ENCODE data around the gene C1orf159. TPM values are rescaled to one million over a fixed set of nuclear protein-coding genes. Genes with fewer than 3 reads are reported as not detected.
A peak's percentile ranks its signal among the peaks of the same experiment; 100 is the strongest.

C1orf159 gene
- total and polyA plus RNA-seq, 9 of the 15 experiments (the other 6 are each of a cell fraction or from before 2014, with no cell fraction given) = 0.28 to 54.9 (median 10.6) TPM

DNA sequence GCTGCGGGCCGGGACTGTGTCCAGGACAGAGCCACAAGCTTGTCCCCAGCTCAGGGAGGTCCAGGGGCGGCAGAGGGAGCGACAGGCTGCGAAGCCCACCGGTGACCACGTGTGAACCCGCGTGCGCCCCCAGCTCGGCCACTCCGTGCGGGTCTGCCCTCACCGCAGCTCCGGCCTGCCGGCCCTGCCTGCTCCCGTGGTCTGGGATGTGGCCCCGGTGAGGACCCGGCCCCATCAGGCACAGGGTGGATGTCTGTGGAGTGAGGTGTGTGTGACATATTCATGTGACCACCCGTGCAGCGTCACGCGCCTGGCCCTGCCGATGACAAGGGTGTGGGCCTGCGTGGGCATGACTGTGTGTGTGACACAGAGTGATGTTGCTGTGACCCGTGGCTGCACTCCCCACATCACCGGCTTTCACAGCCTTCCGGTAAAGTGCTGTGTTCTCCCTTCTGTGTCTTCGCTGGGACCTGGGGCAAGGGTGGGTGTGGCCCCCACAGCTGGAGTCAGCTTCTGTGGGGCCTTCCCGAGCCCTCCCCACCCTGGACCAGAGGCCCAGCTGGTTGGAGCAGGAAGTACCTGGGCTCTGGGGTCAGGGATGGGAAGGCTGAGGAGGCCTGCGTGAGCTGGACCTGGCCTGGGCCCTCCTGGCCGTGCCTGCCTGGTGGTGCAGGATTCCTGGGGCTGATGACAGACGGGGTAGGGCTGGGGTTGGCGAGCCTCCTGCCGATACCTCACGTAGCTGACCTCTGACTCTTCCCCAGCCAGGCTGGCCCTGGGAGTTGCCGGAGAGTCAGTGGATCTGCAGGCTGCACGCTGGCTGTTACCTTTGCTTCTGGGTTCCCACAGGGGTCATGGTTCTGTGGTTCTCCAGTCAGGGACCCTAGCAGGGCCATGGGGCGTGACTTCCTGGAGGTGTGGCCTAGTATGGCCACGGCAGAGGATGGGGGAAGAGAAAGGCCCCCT is 45.9 kb downstream of the C1orf159 start:
- H3K4me2 ChIP-seq (ENCODE audit: insufficient read depth, low read length) = peak overlapping the region; percentile 81
- ATAC-seq (peak; percentile 6), DNase-seq (ENCODE audit: extremely low read depth in 1 of 4, low spot score in 3 of 4) (peak; percentile 46 to 60 (median 52)), FAIRE-seq (peak; percentile 65)
- H3K4me1 ChIP-seq (replicated peaks in 1 of 2; ENCODE audit: control insufficient read depth in 2 of 2, insufficient read depth in 2 of 2, low read length in 2 of 2) = peaks cover 19 to 91% of the 10 kb centered on the region in 2 experiments; a peak in 4 of 5 replicates
- peaks cover 7% of the 10 kb centered on the region; the same call in 1 of the 2 replicates for H4K20me1 ChIP-seq (replicated peaks; ENCODE audit: control insufficient read depth, insufficient read depth, low read length)
- ChIA-PET POLR2A (interaction anchor here (0.7 to 1.0 kb wide), 2 partner anchors 9 to 11 kb away, joined by 3 to 4 read pairs; no protein-coding TSS in a partner anchor), CTCF (ENCODE audit: low intra/inter-chr PET ratio) (no interaction called here)
- no TSS peak for BruUV-seq (replicated peaks)
- peaks cover 2 to 11% of the 10 kb centered on the region in 2 experiments; a peak in 2 of 5 replicates for H3K27me3 ChIP-seq (ENCODE audit: control insufficient read depth in 2 of 2, insufficient read depth in 2 of 2, low read length in 2 of 2)
- H3K9me1 ChIP-seq (ENCODE audit: control insufficient read depth, insufficient read depth, low read length) = peaks cover 4% of the 10 kb centered on the region
- no peak overlapping the region for H3K27ac ChIP-seq (ENCODE audit: extremely low read depth, low read depth, low read length)
- in situ Hi-C loops (cut with MboI) = loop anchor here (10.0 kb wide), 1 partner anchor 85 kb away; the partner anchor contains the start of gene PERM1
- peak overlapping the region; percentile 14 to 88; a peak in 3 of 4 replicates for H3K9ac ChIP-seq (ENCODE audit: insufficient read depth in 1 of 2, low read depth in 2 of 2, low read length in 2 of 2)
- H3K79me2 ChIP-seq (ENCODE audit: control insufficient read depth, insufficient read depth, low read length) = no peaks in the 10 kb centered on the region
- intact Hi-C loops (cut with micrococcal nuclease) = no loop called here
- H3K36me3 ChIP-seq (ENCODE audit: control insufficient read depth, insufficient read depth, low read length) = no peaks in the 10 kb centered on the region
- H3K9me3 ChIP-seq (replicated peaks; ENCODE audit: control insufficient read depth, insufficient read depth, low read depth, low read length) = no peaks in the 10 kb centered on the region
- peak overlapping the region; percentile 96 for H2AFZ ChIP-seq (ENCODE audit: low read depth, low read length)
- H3K4me3 ChIP-seq = peak overlapping the region; percentile 48
- WGBS (ENCODE audit: insufficient coverage, low coverage, missing lambda C conversion rate) = 17% methylated on average over 33 of the region's 40 CpGs
- TF ChIP-seq ZNF347 (CRISPR knock-in tag; IDR thresholded peaks at IDR 0.05; ENCODE audit: low read depth) = no peak
- no peak for TF ChIP-seq NELFE (IDR thresholded peaks at IDR 0.05; ENCODE audit: insufficient read depth, insufficient read length)
- TF ChIP-seq L3MBTL2 (IDR thresholded peaks at IDR 0.05) = peak; percentile 23; the same call in 1 of the 2 replicates
- TF ChIP-seq SP1 (CRISPR knock-in tag; IDR thresholded peaks at IDR 0.05) = peak; percentile 27; the same call in 1 of the 2 replicates
- TF ChIP-seq MCM2 (IDR thresholded peaks at IDR 0.05; ENCODE audit: low read depth) = no peak
- TF ChIP-seq, protein P1, sequence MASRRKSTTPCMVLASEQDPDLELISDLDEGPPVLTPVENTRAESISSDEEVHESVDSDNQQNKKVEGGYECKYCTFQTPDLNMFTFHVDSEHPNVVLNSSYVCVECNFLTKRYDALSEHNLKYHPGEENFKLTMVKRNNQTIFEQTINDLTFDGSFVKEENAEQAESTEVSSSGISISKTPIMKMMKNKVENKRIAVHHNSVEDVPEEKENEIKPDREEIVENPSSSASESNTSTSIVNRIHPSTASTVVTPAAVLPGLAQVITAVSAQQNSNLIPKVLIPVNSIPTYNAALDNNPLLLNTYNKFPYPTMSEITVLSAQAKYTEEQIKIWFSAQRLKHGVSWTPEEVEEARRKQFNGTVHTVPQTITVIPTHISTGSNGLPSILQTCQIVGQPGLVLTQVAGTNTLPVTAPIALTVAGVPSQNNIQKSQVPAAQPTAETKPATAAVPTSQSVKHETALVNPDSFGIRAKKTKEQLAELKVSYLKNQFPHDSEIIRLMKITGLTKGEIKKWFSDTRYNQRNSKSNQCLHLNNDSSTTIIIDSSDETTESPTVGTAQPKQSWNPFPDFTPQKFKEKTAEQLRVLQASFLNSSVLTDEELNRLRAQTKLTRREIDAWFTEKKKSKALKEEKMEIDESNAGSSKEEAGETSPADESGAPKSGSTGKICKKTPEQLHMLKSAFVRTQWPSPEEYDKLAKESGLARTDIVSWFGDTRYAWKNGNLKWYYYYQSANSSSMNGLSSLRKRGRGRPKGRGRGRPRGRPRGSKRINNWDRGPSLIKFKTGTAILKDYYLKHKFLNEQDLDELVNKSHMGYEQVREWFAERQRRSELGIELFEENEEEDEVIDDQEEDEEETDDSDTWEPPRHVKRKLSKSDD (conservative IDR thresholded peaks at IDR 0.05; ENCODE audit: low read length) = no peak
- no peak for TF ChIP-seq ZC3H11A (IDR thresholded peaks at IDR 0.05; ENCODE audit: low read depth, low read length)
- TF ChIP-seq, protein P2, sequence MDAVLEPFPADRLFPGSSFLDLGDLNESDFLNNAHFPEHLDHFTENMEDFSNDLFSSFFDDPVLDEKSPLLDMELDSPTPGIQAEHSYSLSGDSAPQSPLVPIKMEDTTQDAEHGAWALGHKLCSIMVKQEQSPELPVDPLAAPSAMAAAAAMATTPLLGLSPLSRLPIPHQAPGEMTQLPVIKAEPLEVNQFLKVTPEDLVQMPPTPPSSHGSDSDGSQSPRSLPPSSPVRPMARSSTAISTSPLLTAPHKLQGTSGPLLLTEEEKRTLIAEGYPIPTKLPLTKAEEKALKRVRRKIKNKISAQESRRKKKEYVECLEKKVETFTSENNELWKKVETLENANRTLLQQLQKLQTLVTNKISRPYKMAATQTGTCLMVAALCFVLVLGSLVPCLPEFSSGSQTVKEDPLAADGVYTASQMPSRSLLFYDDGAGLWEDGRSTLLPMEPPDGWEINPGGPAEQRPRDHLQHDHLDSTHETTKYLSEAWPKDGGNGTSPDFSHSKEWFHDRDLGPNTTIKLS (IDR thresholded peaks at IDR 0.05; ENCODE audit: borderline replicate concordance, low read depth) = 0 out of 2 replicates have a peak, but pooled peaks have one; percentile 45
- no peak for TF ChIP-seq KDM4B (IDR thresholded peaks at IDR 0.05; ENCODE audit: borderline replicate concordance in 2 of 2, low read depth in 1 of 2)
- no peak for TF ChIP-seq NR2C1 (IDR thresholded peaks at IDR 0.05)
- no peak for TF ChIP-seq NR2C1 (tag; IDR thresholded peaks at IDR 0.05)
- TF ChIP-seq ZNF140 (CRISPR knock-in tag; IDR thresholded peaks at IDR 0.05) = no peak
- TF ChIP-seq, protein P3, sequence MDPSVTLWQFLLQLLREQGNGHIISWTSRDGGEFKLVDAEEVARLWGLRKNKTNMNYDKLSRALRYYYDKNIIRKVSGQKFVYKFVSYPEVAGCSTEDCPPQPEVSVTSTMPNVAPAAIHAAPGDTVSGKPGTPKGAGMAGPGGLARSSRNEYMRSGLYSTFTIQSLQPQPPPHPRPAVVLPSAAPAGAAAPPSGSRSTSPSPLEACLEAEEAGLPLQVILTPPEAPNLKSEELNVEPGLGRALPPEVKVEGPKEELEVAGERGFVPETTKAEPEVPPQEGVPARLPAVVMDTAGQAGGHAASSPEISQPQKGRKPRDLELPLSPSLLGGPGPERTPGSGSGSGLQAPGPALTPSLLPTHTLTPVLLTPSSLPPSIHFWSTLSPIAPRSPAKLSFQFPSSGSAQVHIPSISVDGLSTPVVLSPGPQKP (CRISPR knock-in tag; IDR thresholded peaks at IDR 0.05) = 0 out of 2 replicates have a peak, but pooled peaks have one; percentile 26
- TF ChIP-seq, protein P4, sequence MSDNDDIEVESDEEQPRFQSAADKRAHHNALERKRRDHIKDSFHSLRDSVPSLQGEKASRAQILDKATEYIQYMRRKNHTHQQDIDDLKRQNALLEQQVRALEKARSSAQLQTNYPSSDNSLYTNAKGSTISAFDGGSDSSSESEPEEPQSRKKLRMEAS (CRISPR knock-in tag; IDR thresholded peaks at IDR 0.05) = peak; percentile 49; the same call in 1 of the 2 replicates
